B cell (primary cell): ENCODE results near the gene MAD1L1. TPM values are rescaled to one million over a fixed set of nuclear protein-coding genes. Genes with fewer than 3 reads are reported as not detected.

Experiments used
- ATAC-seq: fragments of 200-7000 bp; cut with Tn5 transposase; one replicate; pipeline ENCODE4 v1.10.0; 2021; ENCODE audit warnings: low read depth, mild to moderate bottlenecking, moderate number of reproducible peaks, moderate library complexity
- CTCF ChIA-PET: fragments of 350-600 bp; sonication (Branson Sonifier 250); formaldehyde crosslinking; loops from one replicate; lab custom pipeline; 2021; ENCODE audit warnings: antibody characterized with exemption, inconsistent platforms; lab: Charles Lee
- POLR2A ChIA-PET: fragments of 350-600 bp; sonication (Branson Sonifier 250); formaldehyde crosslinking; loops from one replicate; lab custom pipeline; 2021; ENCODE audit warnings: antibody characterized with exemption; lab: Charles Lee
- DNase-seq: peaks from one replicate; pipeline ENCODE4 v3.0.0; 2013
- H2AFZ ChIP-seq: 2 replicates; pipeline ENCODE4 v1.6.1; 2012; ENCODE audit warnings: mild to moderate bottlenecking, low read depth, low read length; ENCODE audit not compliant: insufficient read depth, poor library complexity, severe bottlenecking
- H3K27ac ChIP-seq, 2 donors: 1 replicate in 1 of 2; 2 replicates in 1 of 2; pipeline ENCODE4 v1.5.1; 2012 to 2013; ENCODE audit warnings: low read length in 2 of 2, mild to moderate bottlenecking in 2 of 2, moderate library complexity in 1 of 2
- H3K27me3 ChIP-seq, 4 experiments: fragments of 200-600 bp in 1 of 4; sonication (generic) in 1 of 4; replicated peaks in 1 of 4; 1 replicate in 2 of 4; 2 replicates in 2 of 4; pipeline versions ENCODE4 v1.6.1 to v1.7.0; 2013 to 2016; ENCODE audit warnings: low read length in 3 of 4, mild to moderate bottlenecking in 2 of 4, mixed read lengths in 1 of 4, moderate library complexity in 1 of 4; ENCODE audit not compliant: insufficient read depth in 4 of 4, control insufficient read depth in 3 of 4; ENCODE audit errors: control extremely low read depth in 1 of 4
- H3K36me3 ChIP-seq, 2 experiments: replicated peaks in 1 of 2; 1 replicate in 1 of 2; 2 replicates in 1 of 2; pipeline versions ENCODE4 v1.6.1 to v1.7.1; 2013; ENCODE audit warnings: low read length in 1 of 2; ENCODE audit not compliant: insufficient read depth in 2 of 2, control insufficient read depth in 1 of 2; ENCODE audit errors: control extremely low read depth in 1 of 2, extremely low read depth in 1 of 2
- H3K4me1 ChIP-seq, 2 donors: fragments of 200-600 bp in 1 of 2; sonication (generic) in 1 of 2; 1 replicate in 1 of 2; 2 replicates in 1 of 2; pipeline versions ENCODE4 v1.5.1 to v1.6.1; 2013 to 2017; ENCODE audit warnings: low read length in 2 of 2; ENCODE audit not compliant: control insufficient read depth in 2 of 2, insufficient read depth in 2 of 2
- H3K4me2 ChIP-seq: replicated peaks from 2 replicates; pipeline ENCODE3; 2012; ENCODE audit warnings: mild to moderate bottlenecking, low read depth, low read length; ENCODE audit not compliant: poor library complexity, severe bottlenecking
- H3K4me3 ChIP-seq, 5 experiments: fragments of 200-600 bp in 1 of 5; sonication (generic) in 1 of 5; 1 replicate in 3 of 5; 2 replicates in 2 of 5; pipeline versions ENCODE4 v1.5.1 to v1.7.0; 2011 to 2016; ENCODE audit warnings: low read length in 4 of 5, mild to moderate bottlenecking in 4 of 5, low read depth in 2 of 5, control low read depth in 1 of 5, moderate library complexity in 1 of 5; ENCODE audit not compliant: insufficient read depth in 1 of 5; ENCODE audit errors: control extremely low read depth in 1 of 5, extremely low read depth in 1 of 5
- H3K79me2 ChIP-seq: fragments of 200-600 bp; sonication (generic); one replicate; pipeline ENCODE4 v1.6.0; 2016; ENCODE audit warnings: low read length; ENCODE audit not compliant: control insufficient read depth, insufficient read depth
- H3K9ac ChIP-seq: fragments of 200-600 bp; sonication (generic); 2 replicates; pipeline ENCODE4 v1.6.1; 2017; ENCODE audit warnings: mild to moderate bottlenecking, low read length, moderate library complexity
- H3K9me3 ChIP-seq, 3 donors: one replicate each; pipeline versions ENCODE4 v1.6.1 to v1.7.1; 2013; ENCODE audit warnings: low read length in 2 of 3; ENCODE audit not compliant: control insufficient read depth in 2 of 3, insufficient read depth in 1 of 3; ENCODE audit errors: control extremely low read depth in 1 of 3
- H4K20me1 ChIP-seq: 2 replicates; pipeline ENCODE4 v1.6.0; 2012; ENCODE audit warnings: mild to moderate bottlenecking, low read length; ENCODE audit not compliant: insufficient read depth, control insufficient read depth, poor library complexity, severe bottlenecking
- H3K27ac Mint-ChIP-seq: one replicate; pipeline ENCODE4 v1.8.0; 2021; ENCODE audit warnings: mixed read lengths
- H3K27me3 Mint-ChIP-seq: one replicate; pipeline ENCODE4 v1.8.0; 2021; ENCODE audit warnings: mixed read lengths
- H3K4me1 Mint-ChIP-seq: one replicate; pipeline ENCODE4 v1.8.0; 2021; ENCODE audit warnings: mixed read lengths
- H3K4me3 Mint-ChIP-seq: one replicate; pipeline ENCODE4 v1.8.0; 2021; ENCODE audit warnings: mixed read lengths
- H3K9me3 Mint-ChIP-seq: one replicate; pipeline ENCODE4 v1.8.0; 2022; ENCODE audit warnings: mixed read lengths; ENCODE audit not compliant: insufficient read depth
- CTCF ChIP-seq: fragments of 200-600 bp; IDR thresholded peaks from one replicate; pipeline ENCODE4 v1.8.0; 2022; ENCODE audit warnings: antibody characterized with exemption, mild to moderate bottlenecking
- EZH2 ChIP-seq: IDR thresholded peaks from 2 replicates; pipeline ENCODE4 v1.6.1; 2012; ENCODE audit warnings: borderline replicate concordance, low read depth, mild to moderate bottlenecking, moderate library complexity, low read length; ENCODE audit not compliant: insufficient read depth, poor library complexity, severe bottlenecking
- WGBS: methylation state at CpG from one replicate; pipeline ENCODE4 v1.1.5; 2013; ENCODE audit warnings: missing lambda C conversion rate; ENCODE audit not compliant: insufficient coverage; 5-methylcytosine and 5-hydroxymethylcytosine counted together
- intact Hi-C: fragments of 100-400 bp; cut with micrococcal nuclease; formaldehyde crosslinking; loops from one replicate; pipeline ENCODE4 v1.10.0; 2022
- polyA plus RNA-seq: library from polyadenylated mRNA; depleted of rRNA; stranded (reverse); fragments of >200 nt; gene quantifications from 2 replicates; pipeline ENCODE4 v1.2.3, GENCODE V29; 2012
- total RNA-seq, 2 donors: library from RNA; stranded (reverse); fragments of 120-200 nt in 1 of 2; gene quantifications; 1 replicate in 1 of 2; 2 replicates in 1 of 2; pipeline versions ENCODE4 v1.2.3 to v1.2.4, GENCODE V29; 2013 to 2022

Gene MAD1L1
- total and polyA plus RNA-seq, 2 donors (not counting 1 experiment from before 2014, with no cell fraction given), result 86.7 to 110 TPM

DNA sequence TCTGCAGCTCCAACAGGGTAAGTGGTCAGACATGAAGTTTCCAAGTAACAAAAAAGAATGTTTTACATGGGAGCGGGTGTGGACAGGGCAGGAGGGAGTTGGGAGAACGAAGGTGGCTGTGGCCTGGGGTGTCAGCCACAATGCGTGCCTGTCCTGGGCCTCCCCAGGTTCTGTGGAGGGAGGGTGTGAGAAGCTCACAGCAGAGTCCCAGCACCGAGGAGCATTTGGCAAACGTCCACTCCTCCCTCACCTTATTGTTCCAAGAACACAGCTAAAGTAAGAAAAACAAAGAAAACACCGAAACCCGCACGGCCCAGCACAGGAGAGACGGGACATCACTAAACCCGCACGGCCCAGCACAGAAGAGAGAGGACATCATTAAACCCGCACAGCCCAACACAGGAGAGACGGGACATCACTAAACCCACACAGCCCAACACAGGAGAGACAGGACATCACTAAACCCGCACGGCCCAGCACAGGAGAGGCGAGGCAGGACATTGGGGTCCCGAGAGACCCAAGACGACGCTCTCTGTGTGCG, 226.4 kb downstream of the MAD1L1 start:
- TF ChIP-seq EZH2 (no peak), CTCF (no peak)
- ChIA-PET POLR2A (no interaction called here), CTCF (interaction anchor here (0.7 to 0.9 kb wide), 2 partner anchors 32 to 342 kb away, joined by 3 to 4 read pairs; no protein-coding TSS in a partner anchor)
- peak overlapping the region; percentile 40 for H3K4me2 ChIP-seq
- no peak overlapping the region for H3K4me3 ChIP-seq
- H3K4me1 Mint-ChIP-seq, result peaks cover 21% of the 10 kb centered on the region
- H3K79me2 ChIP-seq, result peaks cover 4% of the 10 kb centered on the region
- peaks cover 10 to 15% of the 10 kb centered on the region in 2 donors for H3K4me1 ChIP-seq
- H3K27ac ChIP-seq, result no peak overlapping the region
- DNase-seq (no peak), ATAC-seq (no peak)
- H3K9ac ChIP-seq, result no peak overlapping the region
- no peak overlapping the region for H3K4me3 Mint-ChIP-seq
- no peaks in the 10 kb centered on the region for H3K9me3 Mint-ChIP-seq
- no peaks in the 10 kb centered on the region for H3K9me3 ChIP-seq
- H3K36me3 ChIP-seq, result peaks cover 0 to 2% of the 10 kb centered on the region in 2 experiments
- 94% methylated on average over 17 of the region's 20 CpGs for WGBS
- intact Hi-C loops, result no loop called here
- no peaks in the 10 kb centered on the region for H3K27me3 Mint-ChIP-seq
- H4K20me1 ChIP-seq, result no peaks in the 10 kb centered on the region
- H3K27ac Mint-ChIP-seq, result peak overlapping the region; percentile 15
- no peak overlapping the region for H2AFZ ChIP-seq
- no peaks in the 10 kb centered on the region for H3K27me3 ChIP-seq

- ChIA-PET POLR2A (no interaction called here), CTCF (interaction anchor here (0.7 to 0.9 kb wide), 2 partner anchors 32 to 343 kb away, joined by 3 to 4 read pairs; no protein-coding TSS in a partner anchor)
- Histone ChIP-seq H3K4me1 (peaks cover 10 to 15% of the 10 kb centered on the region in 2 donors), H3K36me3 (peaks cover 0 to 2% of the 10 kb centered on the region in 2 experiments), H3K27me3 (no peaks in the 10 kb centered on the region), H3K9ac (no peak overlapping the region), H3K4me3 (no peak overlapping the region), H3K4me2 (peak overlapping the region; percentile 40), H3K79me2 (peaks cover 4% of the 10 kb centered on the region), H3K27ac (no peak overlapping the region), H3K9me3 (no peaks in the 10 kb centered on the region), H2AFZ (no peak overlapping the region), H4K20me1 (no peaks in the 10 kb centered on the region)
- Mint-ChIP-seq H3K27me3 (no peaks in the 10 kb centered on the region), H3K27ac (peak overlapping the region; percentile 15), H3K4me1 (peaks cover 21% of the 10 kb centered on the region), H3K9me3 (no peaks in the 10 kb centered on the region), H3K4me3 (no peak overlapping the region)
- ATAC-seq, result no peak
- 47% methylated on average over 6 of the region's 10 CpGs for WGBS
- TF ChIP-seq EZH2 (no peak), CTCF (no peak)
- intact Hi-C loops, result no loop called here
- DNase-seq, result no peak
These were observed 227.0 kb downstream of the MAD1L1 start for GRCh38 chr7:2005786-2006185.
